Measurements from ENCODE around the gene TBC1D22A. TPM values are rescaled to one million over a fixed set of nuclear protein-coding genes. Genes with fewer than 3 reads are reported as not detected.

The TBC1D22A gene
- polyA plus RNA-seq, 1 donor from 2014 or later: 9.3 TPM

DNA sequence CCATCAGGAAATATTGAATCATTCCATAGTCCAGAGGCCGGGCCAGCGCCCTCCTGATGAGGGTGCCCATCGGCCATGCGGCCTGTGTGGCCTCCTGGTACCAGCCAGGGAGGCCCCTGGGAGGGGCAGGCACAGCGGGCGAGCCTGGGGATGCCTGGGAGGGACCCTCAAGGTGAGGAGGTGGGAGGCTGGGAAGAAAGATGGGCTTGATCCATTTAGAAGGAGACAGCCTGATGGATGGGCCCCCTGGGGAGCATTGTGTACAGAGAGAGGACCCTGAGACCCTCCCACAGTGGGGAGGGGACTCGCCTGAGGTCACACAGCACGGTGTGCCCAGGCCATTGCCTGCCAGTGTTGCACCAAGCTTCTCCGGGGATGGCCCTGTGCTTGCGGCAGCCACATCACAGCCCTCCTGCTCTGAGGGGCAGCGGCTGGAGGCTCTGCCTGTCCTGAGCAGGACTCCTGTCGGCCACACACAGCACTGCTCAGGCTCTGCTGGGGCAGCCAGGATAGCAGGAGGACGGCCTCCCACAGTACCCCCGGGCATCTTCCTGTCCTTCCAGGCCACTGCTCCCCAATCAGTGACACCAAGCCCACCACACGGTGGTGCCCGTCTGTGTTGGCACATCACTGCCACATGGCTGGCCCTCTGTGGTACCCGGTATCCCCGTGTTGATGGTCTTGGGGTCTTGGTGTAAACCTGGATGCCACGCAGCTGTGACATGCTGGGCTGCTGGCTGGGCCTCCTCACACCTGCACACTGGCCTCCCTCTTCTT, 290.0 kb downstream of the TBC1D22A start:
- no peak overlapping the region for H3K4me2 ChIP-seq (ENCODE audit: low read length)
- H3K9me2 ChIP-seq (ENCODE audit: insufficient read depth, low read length): no peaks in the 10 kb centered on the region
- no peak overlapping the region for H2AFZ ChIP-seq (ENCODE audit: low read depth, low read length)
- H4K20me1 ChIP-seq (ENCODE audit: insufficient read depth): no peaks in the 10 kb centered on the region
- no peaks in the 10 kb centered on the region for H3F3A ChIP-seq (ENCODE audit: insufficient read depth, low read length, poor library complexity, severe bottlenecking)
- H3K79me2 ChIP-seq (replicated peaks; ENCODE audit: insufficient read depth, low read length): no peaks in the 10 kb centered on the region
- no peaks in the 10 kb centered on the region for H3K27me3 ChIP-seq (ENCODE audit: insufficient read depth, low read depth, low read length)
- H3K36me3 ChIP-seq (ENCODE audit: insufficient read depth, low read length): no peaks in the 10 kb centered on the region
- TF ChIP-seq EZH2 (IDR thresholded peaks at IDR 0.05; ENCODE audit: borderline replicate concordance, insufficient read depth, low read length, poor library complexity, severe bottlenecking): no peak
- no peak for TF ChIP-seq MXI1 (conservative IDR thresholded peaks at IDR 0.05; ENCODE audit: poor library complexity, severe bottlenecking)
- no peak for TF ChIP-seq CTCF (IDR thresholded peaks at IDR 0.05; ENCODE audit: poor library complexity, severe bottlenecking)
- TF ChIP-seq TAF1 (IDR thresholded peaks at IDR 0.05; ENCODE audit: low read depth): no peak
- TF ChIP-seq REST (IDR thresholded peaks at IDR 0.05; ENCODE audit: borderline replicate concordance): no peak
- no peak for TF ChIP-seq RAD21 (conservative IDR thresholded peaks at IDR 0.05)
- no peak for TF ChIP-seq EP300 (conservative IDR thresholded peaks at IDR 0.05; ENCODE audit: poor library complexity, severe bottlenecking)
- no peak for TF ChIP-seq SMC3 (conservative IDR thresholded peaks at IDR 0.05; ENCODE audit: poor library complexity)
- no peak for TF ChIP-seq POLR2AphosphoS5 (IDR thresholded peaks at IDR 0.05)
- H3K9ac ChIP-seq (ENCODE audit: low read length): no peak overlapping the region
- no peak overlapping the region for H3K4me3 ChIP-seq (ENCODE audit: low read length)
- H3K9me3 ChIP-seq (ENCODE audit: low read length): no peaks in the 10 kb centered on the region
- H3K27ac ChIP-seq (ENCODE audit: low read length): peak overlapping the region; percentile 32

- Histone ChIP-seq H3K36me3 (ENCODE audit: insufficient read depth, low read length) (no peaks in the 10 kb centered on the region), H3K9ac (ENCODE audit: low read length) (no peak overlapping the region), H3K27me3 (ENCODE audit: insufficient read depth, low read depth, low read length) (no peaks in the 10 kb centered on the region), H3K4me2 (ENCODE audit: low read length) (no peak overlapping the region), H3K9me3 (ENCODE audit: low read length) (no peaks in the 10 kb centered on the region), H3K79me2 (replicated peaks; ENCODE audit: insufficient read depth, low read length) (no peaks in the 10 kb centered on the region), H3K27ac (ENCODE audit: low read length) (no peak overlapping the region), H2AFZ (ENCODE audit: low read depth, low read length) (no peak overlapping the region), H3K4me3 (ENCODE audit: low read length) (no peak overlapping the region), H3F3A (ENCODE audit: insufficient read depth, low read length, poor library complexity, severe bottlenecking) (no peaks in the 10 kb centered on the region), H4K20me1 (ENCODE audit: insufficient read depth) (no peaks in the 10 kb centered on the region), H3K9me2 (ENCODE audit: insufficient read depth, low read length) (no peaks in the 10 kb centered on the region)
- TF ChIP-seq SMC3 (conservative IDR thresholded peaks at IDR 0.05; ENCODE audit: poor library complexity) (no peak), EP300 (conservative IDR thresholded peaks at IDR 0.05; ENCODE audit: poor library complexity, severe bottlenecking) (no peak), EZH2 (IDR thresholded peaks at IDR 0.05; ENCODE audit: borderline replicate concordance, insufficient read depth, low read length, poor library complexity, severe bottlenecking) (no peak), RAD21 (conservative IDR thresholded peaks at IDR 0.05) (no peak), CTCF (IDR thresholded peaks at IDR 0.05; ENCODE audit: poor library complexity, severe bottlenecking) (no peak), MXI1 (conservative IDR thresholded peaks at IDR 0.05; ENCODE audit: poor library complexity, severe bottlenecking) (no peak), TAF1 (IDR thresholded peaks at IDR 0.05; ENCODE audit: low read depth) (no peak), REST (IDR thresholded peaks at IDR 0.05; ENCODE audit: borderline replicate concordance) (no peak), POLR2AphosphoS5 (IDR thresholded peaks at IDR 0.05) (no peak)
Measured at GRCh38 chr22:47053013-47053725, 290.7 kb downstream of the TBC1D22A start.
